Fibroblast of lung (primary cell): ENCODE data around the gene STARD10. TPM values are rescaled to one million over a fixed set of nuclear protein-coding genes. Genes with fewer than 3 reads are reported as not detected.

Source experiments
- DNase-seq, 2 donors: peaks; one replicate each; pipeline versions ENCODE4 v3.0.0 to v3.0.0-alpha.2; 2010; ENCODE audit warnings: low read depth in 2 of 2
- H2AFZ ChIP-seq: 2 replicates; pipeline ENCODE4 v1.5.1; 2012; ENCODE audit warnings: low read length, control low read depth, inconsistent platforms
- H3K27ac ChIP-seq: 2 replicates; pipeline ENCODE4 v1.5.1; 2011; ENCODE audit warnings: low read length, control low read depth; ENCODE audit not compliant: insufficient read depth
- H3K27me3 ChIP-seq: 2 replicates; pipeline ENCODE4 v1.5.1; 2011; ENCODE audit warnings: mild to moderate bottlenecking, low read length; ENCODE audit not compliant: control insufficient read depth, insufficient read depth
- H3K36me3 ChIP-seq: 2 replicates; pipeline ENCODE4 v1.5.1; 2011; ENCODE audit warnings: low read length; ENCODE audit not compliant: control insufficient read depth, insufficient read depth
- H3K4me1 ChIP-seq: 2 replicates; pipeline ENCODE4 v1.5.1; 2011; ENCODE audit warnings: low read length; ENCODE audit not compliant: control insufficient read depth, insufficient read depth; ENCODE audit errors: extremely low read depth
- H3K4me2 ChIP-seq: 2 replicates; pipeline ENCODE4 v1.5.1; 2011; ENCODE audit warnings: low read length, control low read depth; ENCODE audit not compliant: insufficient read depth; ENCODE audit errors: extremely low read depth
- H3K4me3 ChIP-seq, 4 experiments: fragments of 200-600 bp in 1 of 4; sonication (generic) in 1 of 4; replicated peaks in 1 of 4; 2 replicates each; pipeline ENCODE4 v1.5.1; 2011 to 2016; ENCODE audit warnings: low read length in 4 of 4, low read depth in 3 of 4, mild to moderate bottlenecking in 3 of 4, control low read depth in 2 of 4, inconsistent platforms in 1 of 4, mixed read lengths in 1 of 4; ENCODE audit not compliant: insufficient read depth in 1 of 4; ENCODE audit errors: control extremely low read depth in 1 of 4
- H3K79me2 ChIP-seq: 2 replicates; pipeline ENCODE4 v1.5.1; 2012; ENCODE audit warnings: mild to moderate bottlenecking, low read length, inconsistent platforms; ENCODE audit not compliant: control insufficient read depth, insufficient read depth
- H3K9ac ChIP-seq: 2 replicates; pipeline ENCODE4 v1.5.1; 2011; ENCODE audit warnings: mild to moderate bottlenecking, low read length, control low read depth; ENCODE audit not compliant: insufficient read depth
- H3K9me3 ChIP-seq: 2 replicates; pipeline ENCODE4 v1.5.1; 2012; ENCODE audit warnings: low read depth, low read length; ENCODE audit not compliant: control insufficient read depth, insufficient read depth
- H4K20me1 ChIP-seq: 2 replicates; pipeline ENCODE4 v1.5.1; 2011; ENCODE audit warnings: low read length; ENCODE audit not compliant: control insufficient read depth, insufficient read depth; ENCODE audit errors: extremely low read depth
- CTCF ChIP-seq, 2 donors: IDR thresholded peaks in 1 of 2; conservative IDR thresholded peaks in 1 of 2; 1 replicate in 1 of 2; 2 replicates in 1 of 2; pipeline ENCODE4 v1.5.1; 2011 to 2012; ENCODE audit warnings: low read length in 2 of 2, control low read depth in 1 of 2, inconsistent platforms in 1 of 2, low read depth in 1 of 2, mild to moderate bottlenecking in 1 of 2
- EZH2 ChIP-seq: IDR thresholded peaks from 2 replicates; pipeline ENCODE4 v1.5.1; 2012; ENCODE audit warnings: low read length, control low read depth, mild to moderate bottlenecking; ENCODE audit errors: missing control alignments
- polyA plus RNA-seq, 2 donors: library from polyadenylated mRNA; depleted of rRNA in 1 of 2; stranded (reverse) in 1 of 2; unstranded in 1 of 2; fragments of >200 nt; gene quantifications; 2 replicates each; pipeline ENCODE4 v1.2.1, GENCODE V29; 2011 to 2012; ENCODE audit warnings: missing spikeins in 1 of 2
- total RNA-seq: library from RNA; depleted of rRNA; stranded (reverse); fragments of >200 nt; gene quantifications from 2 replicates; pipeline ENCODE4 v1.2.1, GENCODE V29; 2014

Gene STARD10
- total and polyA plus RNA-seq, 2 donors (not counting 1 experiment from before 2014, with no cell fraction given) = 20.7 to 32.0 TPM

GRCh38 chr11:72767203-72768062 is 26.4 kb downstream of the STARD10 start:
- no peaks in the 10 kb centered on the region for H3K9me3 ChIP-seq
- H3K27ac ChIP-seq = no peak overlapping the region
- H3K27me3 ChIP-seq = no peaks in the 10 kb centered on the region
- no peak overlapping the region for H3K4me2 ChIP-seq
- DNase-seq = no peak
- H3K4me3 ChIP-seq = no peak overlapping the region
- no peaks in the 10 kb centered on the region for H4K20me1 ChIP-seq
- TF ChIP-seq CTCF (conservative IDR thresholded peaks at IDR 0.05 in 1 of 2, IDR thresholded peaks at IDR 0.05 in 1 of 2; ENCODE audit: low read depth in 1 of 2, low read length in 2 of 2) (no peak), EZH2 (no peak)
- no peak overlapping the region for H2AFZ ChIP-seq
- peaks cover 6% of the 10 kb centered on the region for H3K4me1 ChIP-seq
- H3K9ac ChIP-seq = no peak overlapping the region
- H3K79me2 ChIP-seq = no peaks in the 10 kb centered on the region
- no peaks in the 10 kb centered on the region for H3K36me3 ChIP-seq

- Histone ChIP-seq H3K4me3 (no peak overlapping the region), H3K27ac (no peak overlapping the region), H3K36me3 (no peaks in the 10 kb centered on the region), H4K20me1 (no peaks in the 10 kb centered on the region), H3K27me3 (no peaks in the 10 kb centered on the region), H3K9ac (no peak overlapping the region), H3K4me1 (peaks cover 3% of the 10 kb centered on the region), H3K79me2 (no peaks in the 10 kb centered on the region), H3K9me3 (no peaks in the 10 kb centered on the region), H3K4me2 (no peak overlapping the region), H2AFZ (no peak overlapping the region)
- DNase-seq = no peak
- TF ChIP-seq EZH2 (no peak), CTCF (conservative IDR thresholded peaks at IDR 0.05 in 1 of 2, IDR thresholded peaks at IDR 0.05 in 1 of 2; ENCODE audit: low read depth in 1 of 2, low read length in 2 of 2) (no peak)
These were observed 27.5 kb downstream of the STARD10 start for GRCh38 chr11:72766152-72766902.

- H3K4me3 ChIP-seq = no peak overlapping the region
- H3K27me3 ChIP-seq = no peaks in the 10 kb centered on the region
- DNase-seq = no peak
- H3K4me2 ChIP-seq = no peak overlapping the region
- H3K4me1 ChIP-seq = no peaks in the 10 kb centered on the region
- no peaks in the 10 kb centered on the region for H4K20me1 ChIP-seq
- H3K9ac ChIP-seq = no peak overlapping the region
- H3K27ac ChIP-seq = no peak overlapping the region
- no peak for TF ChIP-seq CTCF (conservative IDR thresholded peaks at IDR 0.05 in 1 of 2, IDR thresholded peaks at IDR 0.05 in 1 of 2; ENCODE audit: low read depth in 1 of 2, low read length in 2 of 2)
- no peak for TF ChIP-seq EZH2
- no peaks in the 10 kb centered on the region for H3K9me3 ChIP-seq
- H2AFZ ChIP-seq = no peak overlapping the region
- H3K36me3 ChIP-seq = no peaks in the 10 kb centered on the region
- no peaks in the 10 kb centered on the region for H3K79me2 ChIP-seq
These were observed 29.3 kb downstream of the STARD10 start for GRCh38 chr11:72764503-72764902.
